GM18951 (cell line): ENCODE data around the gene CALCOCO1.

ENCODE experiments used
- POLR2A ChIP-seq: IDR thresholded peaks from 4 replicates; pipeline ENCODE4 v1.6.1; 2011; ENCODE audit warnings: mild to moderate bottlenecking; ENCODE audit not compliant: insufficient read length, insufficient read depth; ENCODE audit errors: extremely low read depth
- in situ Hi-C: fragments of 300-500 bp; cut with MboI; formaldehyde crosslinking; loops from one replicate; pipeline ENCODE4 v1.12.0; 2022; ENCODE audit warnings: low sequenced_read_pairs, mixed read lengths, inconsistent platforms; ENCODE audit not compliant: unreplicated experiment

CALCOCO1 gene

DNA sequence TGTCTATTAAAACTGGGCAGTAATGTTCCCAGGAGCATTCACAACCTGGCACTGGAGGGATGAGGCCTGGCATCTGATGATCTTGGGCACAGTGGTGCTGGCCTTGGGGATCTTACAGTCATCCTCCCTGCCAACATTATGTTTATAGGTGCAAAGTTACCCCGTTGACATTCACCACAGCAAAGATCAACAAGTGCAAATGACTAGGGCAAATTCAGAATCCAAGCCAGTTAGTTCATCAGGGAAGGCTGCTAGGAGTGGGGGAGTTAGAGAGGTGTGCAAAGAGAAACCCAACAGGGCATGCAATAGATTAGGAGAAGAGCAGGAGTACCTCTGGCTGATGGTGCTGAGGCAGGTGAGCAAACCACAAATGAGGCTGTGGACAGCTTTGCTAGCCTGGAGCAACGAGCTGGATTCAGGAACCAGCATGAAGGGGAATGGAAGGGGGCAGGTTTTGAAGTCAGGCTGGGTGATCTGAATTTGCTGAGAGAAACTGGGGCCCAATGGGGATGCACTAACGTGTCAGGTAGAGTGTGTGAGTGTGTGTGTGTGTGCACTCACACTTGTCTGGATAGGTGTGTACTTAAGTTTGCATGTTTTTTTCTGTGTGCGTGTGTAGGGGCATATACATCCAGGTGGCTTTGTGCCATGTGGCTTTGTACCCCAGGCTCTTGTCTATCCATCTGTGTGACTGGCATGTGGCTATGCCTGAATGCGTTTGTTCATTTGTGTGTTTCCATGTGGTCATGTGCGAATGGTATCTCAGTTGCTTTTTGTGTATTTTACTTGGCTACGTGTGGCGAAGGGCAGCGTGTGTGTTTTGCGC, 22.9 kb upstream of the CALCOCO1 start:
- TF ChIP-seq POLR2A: no peak
- in situ Hi-C loops: loop anchor here (10.0 kb wide), 1 partner anchor 205 kb away; no protein-coding TSS in a partner anchor

DNA sequence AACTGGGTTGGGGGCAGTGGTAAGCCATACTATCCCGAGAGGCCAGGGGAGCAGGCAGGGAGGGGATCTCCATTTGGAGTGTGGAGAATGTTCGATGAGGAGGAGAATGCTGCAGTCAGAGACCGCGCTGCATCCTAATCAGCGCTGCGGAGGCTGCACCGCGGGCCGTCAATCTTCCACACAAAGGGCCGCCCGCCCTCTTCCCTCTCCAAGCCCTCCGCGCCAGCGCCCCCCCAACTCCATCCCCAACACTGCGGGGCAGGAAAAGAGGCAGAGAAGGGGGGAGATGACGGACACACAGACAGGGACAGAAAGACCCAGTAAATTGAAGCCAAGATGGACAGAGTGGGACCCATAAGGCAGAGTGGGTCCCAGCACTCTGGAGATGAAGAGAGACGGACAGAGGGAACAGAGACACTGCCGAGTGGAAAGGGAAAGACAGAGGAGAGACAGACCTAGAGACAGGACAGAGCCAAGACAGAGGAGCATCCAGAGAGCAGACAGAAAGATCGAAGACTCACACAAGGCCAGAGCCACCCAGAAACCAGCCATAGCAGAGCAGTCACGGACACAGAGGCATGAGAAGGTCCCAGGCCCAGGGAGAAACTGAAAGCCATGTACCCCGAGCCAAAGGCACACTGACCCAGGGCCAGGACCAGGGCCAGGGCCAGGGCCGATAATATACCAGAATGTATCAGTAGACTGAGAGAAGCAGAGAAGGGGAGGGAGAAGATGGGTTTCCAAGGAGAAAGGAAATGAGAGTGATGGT, 21.0 kb upstream of the CALCOCO1 start:
- TF ChIP-seq POLR2A: no peak
- in situ Hi-C loops: loop anchor here (10.0 kb wide), 1 partner anchor 203 kb away; no protein-coding TSS in a partner anchor

DNA sequence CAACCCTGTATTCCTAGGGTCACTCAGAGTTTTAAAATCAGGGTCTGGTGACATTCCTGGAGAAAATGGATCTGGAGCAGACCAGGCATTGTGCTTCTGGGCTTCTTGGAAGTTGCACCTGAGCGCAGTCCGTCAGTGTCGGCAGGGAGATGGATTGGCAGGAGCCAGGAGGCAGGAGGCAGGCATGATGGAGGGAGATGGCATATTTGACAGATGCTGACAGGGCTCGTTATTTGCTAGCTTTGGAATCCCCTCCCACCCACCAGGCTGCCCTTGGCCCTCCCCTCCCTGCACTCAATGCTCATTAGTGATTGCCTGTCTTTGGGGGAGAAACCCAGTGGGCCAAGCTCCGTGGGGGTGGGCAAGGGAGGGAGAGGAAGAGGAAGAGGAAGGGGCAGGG, 19.8 kb upstream of the CALCOCO1 start:
- in situ Hi-C loops: loop anchor here (10.0 kb wide), 1 partner anchor 202 kb away; no protein-coding TSS in a partner anchor
- no peak for TF ChIP-seq POLR2A

DNA sequence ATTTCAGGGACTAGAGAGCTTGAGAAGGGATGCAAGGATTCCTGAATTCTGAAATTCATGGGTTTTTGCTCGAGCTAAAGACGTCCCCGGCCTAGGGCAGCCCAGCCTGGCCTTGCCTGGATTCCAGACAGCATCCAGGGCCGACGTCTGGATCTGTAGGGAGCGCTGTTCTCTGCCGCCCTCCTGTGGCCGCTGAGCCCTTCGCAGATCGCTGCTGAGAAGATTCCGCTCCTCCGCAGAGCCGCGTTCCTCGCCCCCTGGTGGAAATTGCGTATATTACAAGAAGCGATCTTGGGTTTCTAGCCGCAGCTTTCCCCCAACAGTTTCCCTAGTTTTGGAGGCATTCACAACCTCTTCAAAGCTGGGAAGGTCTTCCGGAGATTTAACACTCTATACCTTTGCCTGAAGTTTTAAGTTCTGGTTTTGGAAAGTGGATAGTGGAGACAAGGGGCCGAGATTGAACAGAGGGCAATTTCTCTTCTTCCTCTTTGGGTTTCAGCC, 19.4 kb upstream of the CALCOCO1 start:
- in situ Hi-C loops: loop anchor here (10.0 kb wide), 1 partner anchor 202 kb away; no protein-coding TSS in a partner anchor
- TF ChIP-seq POLR2A: no peak

DNA sequence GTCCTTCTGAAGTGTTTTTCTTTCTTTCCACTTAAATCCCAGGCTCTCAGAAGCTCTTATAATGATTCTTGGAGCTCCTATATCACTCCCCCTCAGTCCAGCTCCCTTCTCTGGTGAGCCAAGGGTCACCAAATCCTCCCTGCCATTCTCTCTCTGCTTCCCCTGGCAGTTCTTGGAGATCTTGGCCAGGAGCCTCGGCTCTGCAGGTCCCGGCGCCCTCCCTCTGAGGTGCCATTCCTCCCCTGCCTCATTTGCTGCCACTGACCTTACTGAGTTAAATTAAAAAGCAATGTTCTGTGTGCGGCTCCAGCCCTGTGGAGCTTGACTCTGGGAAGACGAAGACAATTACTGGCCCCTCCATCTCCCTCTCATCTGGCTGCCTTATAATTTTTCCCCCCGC, 17.5 kb upstream of the CALCOCO1 start:
- in situ Hi-C loops: loop anchor here (5.0 to 10.0 kb wide), 2 partner anchors 42 to 200 kb away; no protein-coding TSS in a partner anchor

DNA sequence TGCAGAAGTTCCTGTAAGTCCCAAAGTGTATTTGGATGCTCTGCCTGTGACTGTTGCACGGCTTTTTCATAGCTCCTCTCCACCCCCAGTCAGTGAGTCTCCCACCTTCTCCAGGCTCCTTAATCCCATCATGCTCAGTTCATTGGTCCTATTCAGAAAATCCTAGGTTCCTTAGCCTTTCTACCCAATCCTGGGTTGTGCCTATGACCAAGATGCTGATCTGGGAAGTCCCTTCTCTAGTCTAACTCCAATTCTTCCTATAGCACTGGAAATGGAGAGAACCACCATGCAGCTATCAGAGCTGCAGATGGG, 16.8 kb upstream of the CALCOCO1 start:
- TF ChIP-seq POLR2A: no peak
- in situ Hi-C loops: loop anchor here (5.0 to 10.0 kb wide), 2 partner anchors 42 to 199 kb away; no protein-coding TSS in a partner anchor

More for the DNA sequence above, 17.5 kb upstream of the CALCOCO1 start:
- no peak for TF ChIP-seq POLR2A

DNA sequence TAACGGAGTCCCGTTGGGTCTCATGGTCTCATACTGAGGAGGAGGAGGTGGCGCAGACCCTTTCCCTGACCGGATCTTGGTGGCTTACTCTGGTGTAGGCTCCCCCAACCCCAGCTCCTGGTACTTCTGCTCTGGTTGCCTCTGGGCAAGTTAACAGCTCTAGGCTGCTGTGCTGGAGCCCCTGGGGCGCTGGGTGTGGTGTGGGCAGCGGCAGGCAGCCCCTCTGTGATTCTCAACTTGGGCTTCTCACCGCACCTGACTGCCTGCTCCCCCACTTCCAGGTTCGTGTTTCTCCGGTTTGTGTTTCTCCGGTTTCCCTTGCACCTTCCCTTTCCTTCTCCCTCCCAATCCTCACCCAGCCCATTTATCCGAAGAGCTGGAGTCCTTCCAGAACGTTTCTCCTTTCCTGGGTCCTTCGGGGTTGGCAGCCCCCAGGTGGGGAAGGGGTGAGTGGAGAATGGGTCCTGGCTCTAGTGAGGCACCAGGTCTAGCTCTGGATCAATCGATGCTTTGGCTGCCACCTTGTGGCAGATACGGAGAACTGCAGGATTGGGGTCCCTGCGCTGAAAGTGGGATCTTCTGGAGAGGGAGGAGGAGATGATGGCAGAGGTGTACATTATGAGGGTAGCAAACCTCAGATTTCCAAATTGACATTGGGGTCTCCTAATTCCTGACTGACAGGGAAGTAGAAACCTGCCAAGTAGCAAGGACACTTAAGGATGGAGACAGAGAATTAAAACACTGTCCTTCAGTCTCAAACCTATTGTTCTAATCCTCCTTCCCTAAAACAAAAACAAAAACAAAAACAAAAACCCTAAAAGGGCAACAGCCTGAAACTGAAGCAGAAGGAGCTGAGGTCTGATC, 16.2 kb upstream of the CALCOCO1 start:
- in situ Hi-C loops: loop anchor here (5.0 to 10.0 kb wide), 2 partner anchors 41 to 199 kb away; no protein-coding TSS in a partner anchor
- TF ChIP-seq POLR2A: no peak

DNA sequence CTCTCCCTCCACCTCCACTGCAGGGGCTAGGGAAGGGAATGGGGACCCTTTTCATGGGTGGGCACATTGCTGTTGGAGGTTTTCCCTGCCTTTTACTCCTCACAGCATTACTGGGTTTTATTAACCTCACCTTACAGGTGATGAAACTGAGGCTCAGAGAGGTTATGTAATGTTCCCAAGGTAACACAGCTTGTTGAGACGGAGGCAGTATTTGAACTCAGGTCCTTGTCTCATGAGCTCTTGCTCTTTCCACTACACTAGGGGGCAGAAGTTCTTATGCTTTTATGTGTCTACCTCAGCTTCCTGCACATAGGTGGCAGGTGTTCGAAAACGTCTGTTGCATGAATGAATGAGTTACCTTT, 12.9 kb upstream of the CALCOCO1 start:
- TF ChIP-seq POLR2A: no peak
- in situ Hi-C loops: loop anchor here (5.0 to 10.0 kb wide), 2 partner anchors 38 to 195 kb away; no protein-coding TSS in a partner anchor

DNA sequence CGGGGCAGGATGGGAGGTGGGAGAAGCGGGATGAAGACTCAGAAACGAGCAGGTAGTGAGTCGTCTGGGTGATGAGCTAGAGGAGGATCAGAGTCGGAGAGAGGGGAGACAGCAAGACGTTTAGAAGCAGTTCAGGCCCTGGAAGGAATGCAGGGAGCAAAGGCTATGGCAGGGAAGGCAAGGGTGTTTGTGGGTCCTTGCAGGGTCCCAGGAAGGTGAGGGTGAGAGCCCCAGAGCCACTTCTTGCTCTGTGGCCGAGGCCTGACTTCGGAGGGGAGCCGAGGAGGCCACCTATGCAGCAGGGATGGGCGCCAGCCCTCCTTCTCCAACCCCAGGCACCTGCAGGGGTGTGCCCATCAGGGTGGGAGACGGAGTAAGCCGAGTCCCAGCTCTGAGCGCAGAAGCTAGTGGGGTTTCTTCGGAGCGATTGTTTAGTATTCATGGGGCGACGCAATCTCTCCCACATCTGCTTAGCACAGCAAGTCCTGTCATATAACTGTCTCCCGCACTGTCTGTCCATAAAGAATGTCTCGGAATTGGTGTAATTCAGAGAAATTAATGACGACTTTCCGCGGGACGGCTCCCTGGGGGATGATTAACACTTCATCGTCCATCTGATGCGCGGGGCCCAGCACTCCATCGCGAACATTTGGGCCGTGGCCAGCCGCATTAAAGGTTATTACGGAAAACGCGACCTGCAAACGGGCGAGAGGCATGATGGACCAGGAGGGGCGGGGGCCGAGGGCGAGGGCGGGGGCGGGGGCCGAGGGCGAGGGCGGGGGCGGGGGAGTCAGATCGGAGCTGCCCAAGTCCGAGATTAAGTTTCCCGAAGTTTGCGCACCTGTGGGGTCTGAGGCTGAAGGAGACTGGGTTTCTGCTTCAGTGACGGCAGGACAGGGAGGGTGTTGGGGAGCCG, 12.2 kb upstream of the CALCOCO1 start:
- in situ Hi-C loops: loop anchor here (5.0 to 10.0 kb wide), 2 partner anchors 37 to 195 kb away; no protein-coding TSS in a partner anchor
- no peak for TF ChIP-seq POLR2A

DNA sequence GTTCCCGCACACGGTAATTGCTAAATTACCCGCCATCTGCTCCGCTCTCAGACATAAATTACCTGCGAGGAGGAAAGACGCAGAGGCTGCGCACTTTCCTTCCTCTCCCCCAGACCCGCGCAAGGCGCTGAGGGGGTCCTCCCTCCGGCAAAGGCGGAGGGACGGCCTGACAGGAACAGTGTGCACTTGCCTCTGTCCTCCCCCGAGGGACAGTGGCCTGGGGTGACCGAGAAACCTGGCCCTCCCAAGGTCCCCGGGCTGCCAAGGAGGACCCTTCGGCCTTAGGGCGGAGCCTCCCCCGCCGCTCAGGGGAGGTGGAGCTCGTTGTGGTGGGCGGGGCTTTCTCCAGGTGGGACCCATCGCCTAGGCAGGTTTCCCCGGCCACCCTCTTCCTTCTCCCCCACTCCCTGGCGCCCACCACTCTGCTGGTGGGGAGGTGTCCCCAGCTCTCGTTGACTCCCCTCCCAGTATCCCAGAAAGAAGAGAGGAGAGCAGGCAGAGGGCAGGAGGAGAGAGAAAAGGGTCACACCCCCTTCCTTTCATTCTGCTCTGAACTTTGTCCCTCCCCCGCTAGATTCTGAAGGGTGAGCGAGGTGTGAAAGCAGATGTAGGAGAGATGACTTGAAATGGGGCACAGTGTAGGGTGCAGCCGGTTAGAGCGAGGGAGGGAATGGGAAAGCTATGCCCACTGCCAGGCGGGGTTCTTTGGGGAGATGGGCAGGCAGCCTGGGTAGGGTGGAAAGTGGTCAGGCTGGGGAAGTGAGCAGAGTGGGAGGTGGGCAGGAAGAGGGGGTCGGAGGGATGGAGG, 11.4 kb upstream of the CALCOCO1 start:
- in situ Hi-C loops: no loop called here
- no peak for TF ChIP-seq POLR2A

DNA sequence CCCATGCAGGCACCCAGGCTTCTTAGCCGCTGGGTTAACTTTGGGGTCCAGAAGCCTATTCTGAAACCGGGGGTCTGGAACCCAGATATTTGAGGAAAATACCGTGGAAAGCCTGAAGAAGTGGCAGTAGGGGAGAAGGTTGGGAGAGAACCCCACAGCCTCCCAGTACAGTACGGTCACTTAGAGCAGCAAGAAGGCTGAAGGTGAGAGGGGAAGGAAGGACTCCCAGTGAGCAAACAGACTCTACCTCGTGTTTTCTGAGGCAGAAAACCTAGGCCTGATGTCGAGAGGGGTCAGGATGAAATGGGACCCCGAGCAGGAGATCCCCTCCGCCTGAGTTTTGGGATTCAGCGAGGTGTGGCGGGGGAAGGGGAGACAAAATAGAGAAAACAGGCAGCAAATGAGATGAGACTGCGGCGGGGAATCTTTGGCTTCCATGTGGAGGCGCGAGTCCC, 10.7 kb upstream of the CALCOCO1 start:
- in situ Hi-C loops: no loop called here
- TF ChIP-seq POLR2A: no peak
